ENCODE measurements around the gene UBAC1.

Gene UBAC1

DNA sequence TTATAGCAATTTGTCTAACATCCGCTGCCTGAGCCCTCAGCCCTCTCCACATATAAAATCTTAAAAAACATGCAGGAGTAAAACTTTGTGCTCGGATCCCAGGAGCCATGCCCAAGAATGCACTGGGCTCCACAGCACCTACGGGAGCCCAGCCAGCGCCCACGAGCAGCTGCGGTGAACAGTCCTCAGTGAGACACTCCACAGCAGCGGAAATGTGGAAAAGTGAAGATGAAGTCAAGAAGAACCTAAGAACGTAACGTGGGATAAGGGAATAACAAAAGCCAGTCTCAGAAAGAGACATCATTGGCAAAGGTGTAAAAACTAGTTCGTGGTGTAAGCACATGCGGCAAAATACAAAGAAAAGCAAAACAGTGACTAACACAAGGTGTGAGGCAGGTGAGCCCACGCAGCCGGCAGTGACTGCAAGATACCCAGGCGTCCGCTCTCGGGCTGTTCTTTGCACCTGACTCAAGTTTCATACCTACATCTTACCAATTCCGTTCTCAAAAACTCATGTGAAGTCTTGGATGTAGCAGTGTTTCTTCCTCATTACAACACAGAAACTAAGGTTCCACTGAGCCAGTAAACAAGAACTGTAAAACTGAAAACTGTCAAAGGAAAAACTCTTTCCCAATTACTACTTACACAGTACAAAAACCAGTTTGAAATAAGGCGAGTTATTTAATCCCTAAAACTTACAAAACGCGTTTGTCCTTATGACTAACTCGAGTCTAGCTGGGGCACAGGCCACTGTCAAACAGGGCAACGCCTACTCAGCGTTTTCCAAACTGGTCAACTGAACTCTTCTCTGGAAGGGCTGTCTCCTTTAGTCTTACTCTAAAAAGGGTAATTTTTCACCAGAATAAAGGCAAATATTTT lies 55.6 kb downstream of the UBAC1 start:
- DNase-seq (ENCODE audit: insufficient read length) (no peak), FAIRE-seq (no peak)
- no peak for TF ChIP-seq POLR2A (IDR thresholded peaks at IDR 0.05; ENCODE audit: low read depth, low read length)
- no peak for TF ChIP-seq TAF1 (IDR thresholded peaks at IDR 0.05; ENCODE audit: borderline replicate concordance, low read depth, low read length)
- no peak for TF ChIP-seq POLR2AphosphoS5 (IDR thresholded peaks at IDR 0.05; ENCODE audit: low read depth, low read length)

- TF ChIP-seq TAF1 (IDR thresholded peaks at IDR 0.05; ENCODE audit: borderline replicate concordance, low read depth, low read length) (no peak), POLR2AphosphoS5 (IDR thresholded peaks at IDR 0.05; ENCODE audit: low read depth, low read length) (no peak), POLR2A (IDR thresholded peaks at IDR 0.05; ENCODE audit: low read depth, low read length) (no peak)
- FAIRE-seq = no peak
- no peak for DNase-seq (ENCODE audit: insufficient read length)
Observed at GRCh38 chr9:135903786-135904520, 57.2 kb downstream of the UBAC1 start.

DNA sequence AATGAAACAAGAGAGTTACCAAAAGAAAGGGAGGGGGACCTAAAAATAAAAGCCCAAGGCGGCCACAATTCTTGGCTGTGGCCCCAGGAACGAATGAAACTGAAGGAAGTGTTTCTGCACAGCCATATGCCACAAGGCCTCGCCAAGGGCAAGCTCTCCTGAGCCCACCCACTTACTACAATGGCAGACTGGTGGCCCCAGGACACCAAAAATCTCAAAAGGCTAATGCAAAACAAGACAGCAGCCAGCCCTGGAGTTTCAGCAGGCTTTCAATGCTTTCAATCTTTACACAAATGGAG lies 57.9 kb downstream of the UBAC1 start:
- DNase-seq (ENCODE audit: insufficient read length) (no peak), FAIRE-seq (no peak)
- TF ChIP-seq POLR2AphosphoS5 (IDR thresholded peaks at IDR 0.05; ENCODE audit: low read depth, low read length) (no peak), TAF1 (IDR thresholded peaks at IDR 0.05; ENCODE audit: borderline replicate concordance, low read depth, low read length) (no peak), POLR2A (IDR thresholded peaks at IDR 0.05; ENCODE audit: low read depth, low read length) (no peak)

DNA sequence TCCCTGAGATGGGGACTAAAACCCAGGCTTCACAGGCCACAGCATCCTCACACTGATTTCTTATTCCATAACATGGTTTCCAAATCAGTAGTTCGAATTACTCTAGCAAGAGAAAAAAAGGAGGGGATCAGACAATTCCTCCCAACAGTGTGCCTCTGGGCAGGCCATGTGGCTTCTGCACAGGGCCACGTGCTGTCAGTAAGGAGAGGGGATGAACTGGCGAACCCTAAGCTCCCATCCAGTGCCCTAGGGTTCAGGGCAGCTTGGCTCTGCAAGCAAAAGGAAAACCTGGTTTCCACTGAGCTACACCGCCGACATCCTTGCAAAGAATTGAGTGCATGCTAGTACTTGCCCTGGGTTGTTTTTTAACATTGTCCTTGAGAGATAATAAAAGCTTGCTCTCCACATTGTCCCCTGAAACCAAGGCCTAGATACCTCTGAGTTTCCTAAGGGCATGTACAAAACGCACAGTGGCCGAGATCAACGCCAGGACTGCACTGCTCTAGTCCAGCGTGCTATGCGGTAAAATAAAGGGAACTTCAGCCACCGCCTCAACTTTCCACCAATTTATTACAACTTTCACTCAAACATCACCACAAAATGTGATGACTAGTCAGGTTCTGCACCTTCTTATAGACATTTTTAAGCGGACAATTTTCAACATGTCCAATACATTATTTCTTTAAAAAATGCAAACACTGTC lies 58.4 kb downstream of the UBAC1 start:
- no peak for DNase-seq (ENCODE audit: insufficient read length)
- TF ChIP-seq POLR2AphosphoS5 (IDR thresholded peaks at IDR 0.05; ENCODE audit: low read depth, low read length) (no peak), POLR2A (IDR thresholded peaks at IDR 0.05; ENCODE audit: low read depth, low read length) (no peak), TAF1 (IDR thresholded peaks at IDR 0.05; ENCODE audit: borderline replicate concordance, low read depth, low read length) (no peak)
- no peak for FAIRE-seq

DNA sequence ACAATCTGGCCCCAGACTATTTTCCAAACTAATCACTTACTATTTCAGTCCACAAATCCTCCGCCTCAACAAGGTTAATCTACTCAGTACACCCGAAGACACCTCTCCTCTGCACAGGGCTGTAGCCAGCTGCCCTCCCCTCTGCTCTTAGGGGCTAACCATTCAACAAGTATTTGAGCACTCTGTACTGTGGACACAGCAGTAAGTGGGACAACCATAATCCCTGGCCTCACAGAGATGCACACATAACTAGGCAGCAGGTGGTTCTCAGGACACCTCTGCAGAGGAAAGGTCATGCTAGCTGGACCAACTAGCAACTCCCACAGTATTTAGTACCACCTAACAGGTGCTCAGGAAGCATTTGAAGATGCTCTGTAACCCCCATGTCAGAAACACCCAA lies 59.3 kb downstream of the UBAC1 start:
- DNase-seq (ENCODE audit: insufficient read length) (no peak), FAIRE-seq (no peak)
- TF ChIP-seq TAF1 (IDR thresholded peaks at IDR 0.05; ENCODE audit: borderline replicate concordance, low read depth, low read length) (no peak), POLR2AphosphoS5 (IDR thresholded peaks at IDR 0.05; ENCODE audit: low read depth, low read length) (no peak), POLR2A (IDR thresholded peaks at IDR 0.05; ENCODE audit: low read depth, low read length) (no peak)

DNA sequence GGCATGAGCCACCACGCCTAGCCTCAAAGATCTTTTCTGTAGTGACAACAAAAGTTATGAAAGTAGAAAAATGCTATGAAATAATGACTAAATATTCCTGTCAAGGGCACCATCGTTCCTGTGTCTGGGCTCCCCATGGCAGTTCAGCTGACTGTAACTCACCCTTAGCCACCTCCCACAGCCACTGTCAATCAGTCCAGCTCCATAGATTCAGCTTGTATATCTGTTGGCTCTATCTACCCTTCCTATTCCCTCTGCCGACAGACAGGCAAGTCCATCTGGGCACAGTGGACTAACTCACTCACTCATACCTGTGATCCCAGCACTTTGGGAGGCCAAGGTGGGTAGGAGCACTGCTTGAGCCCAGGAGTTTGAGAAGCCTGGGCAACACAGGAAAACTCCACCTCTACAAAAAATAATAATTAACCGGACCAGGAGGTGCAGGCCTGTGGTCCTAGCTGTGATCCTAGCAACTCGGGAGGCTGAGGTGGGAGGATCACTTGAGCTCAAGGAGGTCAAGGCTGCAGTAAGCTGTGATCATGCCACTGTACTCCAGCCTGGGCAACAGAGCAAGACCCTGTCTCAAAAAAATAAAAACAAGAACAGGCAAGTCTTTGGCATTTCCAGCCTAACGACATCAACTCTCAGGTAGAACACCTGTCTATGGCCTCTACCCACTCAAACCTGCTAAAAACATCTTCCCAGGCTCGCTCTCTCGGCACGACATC lies 60.0 kb downstream of the UBAC1 start:
- DNase-seq (ENCODE audit: insufficient read length) (no peak), FAIRE-seq (no peak)
- TF ChIP-seq TAF1 (IDR thresholded peaks at IDR 0.05; ENCODE audit: borderline replicate concordance, low read depth, low read length) = no peak
- TF ChIP-seq POLR2AphosphoS5 (IDR thresholded peaks at IDR 0.05; ENCODE audit: low read depth, low read length) = no peak
- no peak for TF ChIP-seq POLR2A (IDR thresholded peaks at IDR 0.05; ENCODE audit: low read depth, low read length)

GRCh38 chr9:135898634-135899407 lies 62.4 kb downstream of the UBAC1 start:
- FAIRE-seq (no peak), DNase-seq (ENCODE audit: insufficient read length) (no peak)
- TF ChIP-seq TAF1 (IDR thresholded peaks at IDR 0.05; ENCODE audit: borderline replicate concordance, low read depth, low read length) (no peak), POLR2A (IDR thresholded peaks at IDR 0.05; ENCODE audit: low read depth, low read length) (no peak), POLR2AphosphoS5 (IDR thresholded peaks at IDR 0.05; ENCODE audit: low read depth, low read length) (no peak)

- DNase-seq (ENCODE audit: insufficient read length) (no peak), FAIRE-seq (no peak)
- TF ChIP-seq POLR2AphosphoS5 (IDR thresholded peaks at IDR 0.05; ENCODE audit: low read depth, low read length) (no peak), POLR2A (IDR thresholded peaks at IDR 0.05; ENCODE audit: low read depth, low read length) (no peak), TAF1 (IDR thresholded peaks at IDR 0.05; ENCODE audit: borderline replicate concordance, low read depth, low read length) (no peak)
Observed at GRCh38 chr9:135896626-135897025, 64.5 kb downstream of the UBAC1 start.

GRCh38 chr9:135896205-135896604 lies 65.0 kb downstream of the UBAC1 start:
- TF ChIP-seq POLR2AphosphoS5 (IDR thresholded peaks at IDR 0.05; ENCODE audit: low read depth, low read length) (no peak), POLR2A (IDR thresholded peaks at IDR 0.05; ENCODE audit: low read depth, low read length) (no peak), TAF1 (IDR thresholded peaks at IDR 0.05; ENCODE audit: borderline replicate concordance, low read depth, low read length) (no peak)
- DNase-seq (ENCODE audit: insufficient read length) = no peak
- FAIRE-seq = no peak

DNA sequence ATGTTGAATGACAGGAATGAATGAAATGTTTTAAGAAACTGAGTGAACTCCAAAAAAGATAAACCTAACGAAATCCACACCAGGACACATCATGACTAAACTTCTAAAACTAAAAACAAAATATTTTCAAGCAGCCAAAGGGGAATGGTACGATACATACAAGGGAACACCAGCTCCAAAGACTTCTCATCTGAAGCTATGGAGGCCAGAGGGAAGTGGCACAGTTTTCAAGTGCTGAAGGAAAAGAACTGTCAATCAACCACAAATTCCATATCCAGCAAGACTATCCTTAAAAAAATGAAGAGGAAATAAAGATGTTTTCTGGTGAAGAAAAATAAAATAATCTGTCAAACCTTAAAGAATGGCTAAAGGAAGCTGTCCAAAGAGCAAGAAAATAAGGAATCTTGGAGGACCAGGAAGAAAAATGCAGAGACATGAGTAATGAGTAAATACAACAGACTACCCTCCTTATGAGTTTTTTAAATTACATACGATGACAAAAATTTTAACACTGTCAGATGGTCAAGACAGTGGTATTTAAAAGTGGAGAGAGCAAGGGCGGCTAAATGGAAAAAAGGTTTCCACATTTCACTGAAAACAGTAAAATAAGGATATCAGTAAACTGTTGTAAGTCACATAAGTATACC lies 65.8 kb downstream of the UBAC1 start:
- FAIRE-seq = no peak
- DNase-seq (ENCODE audit: insufficient read length) = no peak
- TF ChIP-seq TAF1 (IDR thresholded peaks at IDR 0.05; ENCODE audit: borderline replicate concordance, low read depth, low read length) (no peak), POLR2A (IDR thresholded peaks at IDR 0.05; ENCODE audit: low read depth, low read length) (no peak), POLR2AphosphoS5 (IDR thresholded peaks at IDR 0.05; ENCODE audit: low read depth, low read length) (no peak)

Measured in GM12892 (cell line).